RWPE1 (cell line): ENCODE measurements around the gene ZNF460.

Experiments
- CTCF ChIA-PET: fragments of 350-600 bp; sonication (Branson Sonifier 250); formaldehyde crosslinking; extraction: SDS; loops from one replicate; lab custom pipeline; 2021; lab: Yijun Ruan, JAX
- POLR2A ChIA-PET: fragments of 400-600 bp; formaldehyde crosslinking; extraction: SDS; loops from one replicate; lab custom pipeline; 2020; ENCODE audit warnings: antibody characterized with exemption; ENCODE audit not compliant: low non-redundant PET; lab: Yijun Ruan, JAX
- DNase-seq: peaks from one replicate; pipeline ENCODE4 v3.0.0; 2012; ENCODE audit warnings: low spot score
- H3K27ac ChIP-seq: fragments of 450-650 bp; 2 replicates; pipeline ENCODE4 v1.5.1; 2017
- CTCF ChIP-seq: fragments of 450-650 bp; conservative IDR thresholded peaks from 2 replicates; pipeline ENCODE4 v1.5.1; 2017; ENCODE audit warnings: low read depth, mild to moderate bottlenecking

ZNF460 gene

GRCh38 chr19:57262044-57262443 lies 18.2 kb upstream of the ZNF460 start:
- DNase-seq, result no peak
- ChIA-PET POLR2A (interaction anchor here (0.6 kb wide), 1 partner anchor 133 kb away, joined by 4 read pairs; no protein-coding TSS in a partner anchor), CTCF (interaction anchor here (0.6 kb wide), 1 partner anchor 1271 kb away, joined by 3 read pairs; no protein-coding TSS in a partner anchor)
- no peak overlapping the region for H3K27ac ChIP-seq
- TF ChIP-seq CTCF, result no peak

- ChIA-PET CTCF (interaction anchor here (1.1 kb wide), 1 partner anchor 11 kb away, joined by 3 read pairs; no protein-coding TSS in a partner anchor), POLR2A (no interaction called here)
- DNase-seq, result no peak
- H3K27ac ChIP-seq, result no peak overlapping the region
- no peak for TF ChIP-seq CTCF
Measured at GRCh38 chr19:57263244-57263741, 17.0 kb upstream of the ZNF460 start.

GRCh38 chr19:57267291-57267690 lies 13.0 kb upstream of the ZNF460 start:
- ChIA-PET CTCF (interaction anchor here (1.1 kb wide), 1 partner anchor 10 kb away, joined by 3 read pairs; no protein-coding TSS in a partner anchor), POLR2A (no interaction called here)
- no peak overlapping the region for H3K27ac ChIP-seq
- no peak for DNase-seq
- TF ChIP-seq CTCF, result no peak

GRCh38 chr19:57269515-57270250 lies 10.6 kb upstream of the ZNF460 start:
- peak; percentile 70 for DNase-seq
- ChIA-PET CTCF (no interaction called here), POLR2A (interaction anchor here (0.6 kb wide), 1 partner anchor 60 kb away, joined by 5 read pairs; no protein-coding TSS in a partner anchor)
- no peak for TF ChIP-seq CTCF
- H3K27ac ChIP-seq, result no peak overlapping the region

- CTCF ChIA-PET, result no interaction called here
- no peak overlapping the region for H3K27ac ChIP-seq
- POLR2A ChIA-PET, result no interaction called here
- DNase-seq, result no peak
- no peak for TF ChIP-seq CTCF
Measured at GRCh38 chr19:57271280-57271679, 9.0 kb upstream of the ZNF460 start.

- no peak for TF ChIP-seq CTCF
- POLR2A ChIA-PET, result no interaction called here
- H3K27ac ChIP-seq, result no peak overlapping the region
- CTCF ChIA-PET, result no interaction called here
- no peak for DNase-seq
Measured at GRCh38 chr19:57273014-57273413, 7.3 kb upstream of the ZNF460 start.
